ENCODE results near the gene SUGP1. TPM values are rescaled to one million over a fixed set of nuclear protein-coding genes. Genes with fewer than 3 reads are reported as not detected.
A peak's percentile ranks its signal among the peaks of the same experiment; 100 is the strongest.

Gene SUGP1
- total RNA-seq, 1 donor from 2014 or later: 17.7 TPM

- DNase-seq (ENCODE audit: low read depth in 2 of 2): peak; percentile 16 to 70
Observed at GRCh38 chr19:19342086-19343015, 22.0 kb upstream of the SUGP1 start.

DNA sequence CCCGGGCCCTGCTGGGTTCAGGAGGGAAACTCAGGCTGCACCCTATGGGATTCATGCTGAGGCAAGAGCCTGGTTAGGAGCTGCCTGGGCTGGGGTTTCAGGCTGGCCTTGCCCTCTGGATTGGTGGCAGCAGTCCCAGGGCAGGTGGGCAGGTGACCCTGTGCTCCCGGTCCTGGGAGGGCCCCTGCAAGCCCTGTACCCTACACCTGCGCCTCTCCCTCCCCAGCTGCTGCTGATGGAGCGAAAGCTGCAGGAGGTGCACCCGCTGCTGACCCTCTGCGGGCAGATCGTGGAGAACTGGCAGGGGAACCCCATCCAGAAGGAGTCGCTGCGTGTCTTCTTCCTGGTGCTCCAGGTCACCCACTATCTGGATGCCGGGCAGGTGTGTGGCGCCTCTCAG, 20.7 kb upstream of the SUGP1 start:
- no peak for DNase-seq (ENCODE audit: low read depth in 2 of 2)

DNA sequence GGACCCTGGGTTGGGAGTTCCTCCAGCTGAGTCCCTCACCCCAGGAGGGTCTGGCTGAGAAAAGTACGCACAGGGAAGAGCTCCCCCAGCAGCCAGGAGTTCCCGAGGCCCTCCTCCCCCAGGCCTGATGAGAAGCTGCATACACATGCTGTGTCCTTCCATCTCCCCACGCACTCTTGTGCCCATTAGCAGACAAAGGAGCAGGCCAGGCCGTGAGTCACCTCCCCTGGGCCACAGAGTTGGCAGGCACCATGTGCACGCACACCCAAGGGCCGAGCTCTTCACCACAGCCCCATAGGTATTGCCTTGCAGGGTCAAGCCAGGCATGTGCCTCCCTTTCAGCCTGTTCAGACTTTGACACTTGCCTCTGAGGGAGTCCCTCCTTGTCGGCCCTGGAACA, 17.8 kb upstream of the SUGP1 start:
- no peak for DNase-seq (ENCODE audit: low read depth in 2 of 2)

- no peak for DNase-seq (ENCODE audit: low read depth in 2 of 2)
Observed at GRCh38 chr19:19337120-19337519, 16.8 kb upstream of the SUGP1 start.

GRCh38 chr19:19336597-19336996, 16.3 kb upstream of the SUGP1 start:
- DNase-seq (ENCODE audit: low read depth in 2 of 2): no peak

- no peak for DNase-seq (ENCODE audit: low read depth in 2 of 2)
Observed at GRCh38 chr19:19335408-19336158, 15.3 kb upstream of the SUGP1 start.

GRCh38 chr19:19334989-19335344, 14.7 kb upstream of the SUGP1 start:
- DNase-seq (ENCODE audit: low read depth in 2 of 2): no peak

- DNase-seq (ENCODE audit: low read depth in 2 of 2): no peak
Observed at GRCh38 chr19:19334063-19334988, 14.0 kb upstream of the SUGP1 start.

- peak; percentile 4 to 59 for DNase-seq (ENCODE audit: low read depth in 2 of 2)
Observed at GRCh38 chr19:19329126-19329525, 8.8 kb upstream of the SUGP1 start.

DNA sequence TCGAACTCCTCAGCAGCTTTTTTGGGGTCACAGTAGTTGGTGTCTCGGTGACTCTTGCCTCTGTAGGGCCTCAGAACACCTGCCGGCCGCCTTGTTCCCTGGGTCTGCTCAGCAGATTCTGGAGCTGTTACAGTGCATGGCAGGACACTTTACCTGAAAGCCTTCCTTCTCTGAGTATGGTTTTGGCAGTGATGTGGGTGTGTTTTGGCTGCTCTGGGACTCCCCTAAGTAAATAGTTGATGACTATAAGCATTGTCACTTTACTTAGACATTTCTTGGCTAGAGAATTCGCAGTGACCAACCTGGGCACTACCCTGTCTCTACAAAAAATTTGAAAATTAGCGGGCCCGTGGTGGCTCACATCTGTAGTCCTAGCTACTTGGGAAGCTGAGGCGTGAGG, 7.4 kb upstream of the SUGP1 start:
- DNase-seq (ENCODE audit: low read depth in 2 of 2): no peak

DNA sequence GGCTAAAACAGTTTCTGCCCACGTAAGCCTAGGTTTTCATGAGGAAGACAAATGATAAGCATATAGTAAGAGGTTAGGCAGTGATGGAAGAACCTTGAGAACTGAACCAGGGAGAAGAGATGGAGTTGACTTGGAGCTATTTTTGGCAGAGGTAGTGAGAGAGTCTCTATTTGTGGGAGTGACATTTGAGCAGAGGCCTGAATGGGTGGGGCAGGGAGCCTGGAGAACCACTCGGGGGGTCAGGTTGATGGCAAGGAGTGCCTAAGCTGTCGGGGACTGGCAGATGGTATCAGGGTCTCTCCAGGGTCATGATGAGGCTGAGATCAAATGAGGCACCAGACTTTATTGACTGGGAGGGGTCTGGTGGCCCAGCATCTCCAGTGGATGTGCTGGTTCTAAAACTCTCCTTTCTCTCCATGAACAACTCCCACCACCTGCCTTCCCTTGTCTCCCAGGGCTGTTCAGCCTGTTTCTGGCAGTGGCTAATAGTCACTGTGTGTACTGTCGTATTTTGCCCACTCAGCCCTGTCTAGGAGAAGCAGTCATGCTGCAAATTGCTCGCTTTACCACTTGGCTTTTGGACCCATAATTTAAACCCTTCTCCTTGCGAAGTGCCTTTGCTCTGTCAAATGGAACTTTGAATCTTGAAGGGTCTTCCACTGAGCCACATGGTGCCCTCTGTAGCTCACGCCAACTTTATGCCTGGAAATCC, 3.9 kb upstream of the SUGP1 start:
- DNase-seq (ENCODE audit: low read depth in 2 of 2): no peak

- DNase-seq (ENCODE audit: low read depth in 2 of 2): peak; percentile 9 to 39
Observed at GRCh38 chr19:19321141-19321577, 850 bp upstream of the SUGP1 start.

DNA sequence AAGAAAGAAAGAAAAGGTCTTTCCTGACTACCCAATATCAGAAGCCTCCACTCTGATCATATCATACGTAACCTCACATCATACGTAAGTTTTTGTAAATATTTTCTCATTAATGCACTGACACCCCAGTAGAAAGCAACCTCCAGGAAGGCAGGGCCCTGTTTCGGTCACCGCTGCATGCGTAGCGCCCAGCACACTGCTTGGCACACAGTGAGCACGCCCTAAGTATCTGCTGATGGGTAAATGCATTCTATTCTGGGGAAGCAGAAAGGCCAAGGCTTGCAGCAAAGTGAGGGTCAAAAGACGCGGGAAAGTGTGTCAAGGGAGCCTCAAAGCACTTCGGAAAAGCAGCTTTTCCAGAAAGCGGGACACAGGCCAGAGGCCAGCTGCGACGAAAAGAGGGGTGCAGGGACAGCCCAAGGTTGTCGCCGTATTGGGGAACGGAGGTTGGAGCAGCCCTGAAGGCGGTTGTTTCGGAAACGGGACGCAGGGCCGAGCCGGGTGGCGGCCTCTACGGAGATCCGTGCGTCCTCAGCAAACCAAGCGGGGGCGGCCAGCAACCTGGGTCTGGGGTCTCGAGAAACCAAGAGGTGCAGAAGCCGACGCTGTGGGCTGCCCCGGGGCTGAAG, 463 bp downstream of the SUGP1 start:
- no peak for DNase-seq (ENCODE audit: low read depth in 2 of 2)

- no peak for DNase-seq (ENCODE audit: low read depth in 2 of 2)
Observed at GRCh38 chr19:19316082-19316481, 4.2 kb downstream of the SUGP1 start.

DNA sequence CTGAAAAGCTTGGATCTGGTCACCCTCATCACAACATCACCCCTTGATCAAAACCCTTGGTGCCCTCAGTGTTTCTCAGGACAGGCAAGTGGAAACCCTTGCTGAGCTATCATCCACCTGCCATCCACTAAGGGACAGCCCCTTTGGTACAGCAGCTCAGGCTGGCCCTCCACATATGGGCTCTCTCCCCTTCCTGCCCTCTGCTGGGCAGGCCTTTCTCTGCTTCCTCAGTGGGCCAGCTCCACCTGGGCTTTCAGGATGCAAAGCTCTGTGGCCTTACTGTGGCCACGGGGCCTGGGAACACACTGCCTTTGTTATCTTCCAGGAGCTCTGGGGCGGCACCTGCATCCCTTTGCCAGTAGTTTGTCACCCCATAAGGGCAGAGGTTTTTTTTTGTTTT, 4.9 kb downstream of the SUGP1 start:
- no peak for DNase-seq (ENCODE audit: low read depth in 2 of 2)

DNA sequence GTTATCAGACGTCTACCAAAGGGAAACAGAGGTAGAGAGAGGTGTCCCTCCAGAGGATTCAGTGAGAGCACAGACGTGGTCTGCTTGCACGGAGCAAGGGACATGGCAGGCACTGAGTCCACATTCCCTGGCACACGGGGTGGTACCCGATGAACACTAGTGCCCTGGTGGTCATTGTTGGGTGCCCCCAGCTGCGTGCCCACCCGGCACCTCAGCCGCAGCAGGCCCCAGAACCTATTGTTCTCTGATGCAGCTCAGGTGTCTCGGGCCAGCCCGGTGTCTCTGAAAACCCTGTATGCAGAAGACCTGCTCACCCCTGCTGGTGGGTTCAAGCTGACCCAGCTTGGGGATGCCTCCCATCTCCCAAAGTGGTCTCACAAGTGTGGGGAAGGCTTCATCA, 11.9 kb downstream of the SUGP1 start:
- DNase-seq (ENCODE audit: low read depth in 2 of 2): no peak

DNA sequence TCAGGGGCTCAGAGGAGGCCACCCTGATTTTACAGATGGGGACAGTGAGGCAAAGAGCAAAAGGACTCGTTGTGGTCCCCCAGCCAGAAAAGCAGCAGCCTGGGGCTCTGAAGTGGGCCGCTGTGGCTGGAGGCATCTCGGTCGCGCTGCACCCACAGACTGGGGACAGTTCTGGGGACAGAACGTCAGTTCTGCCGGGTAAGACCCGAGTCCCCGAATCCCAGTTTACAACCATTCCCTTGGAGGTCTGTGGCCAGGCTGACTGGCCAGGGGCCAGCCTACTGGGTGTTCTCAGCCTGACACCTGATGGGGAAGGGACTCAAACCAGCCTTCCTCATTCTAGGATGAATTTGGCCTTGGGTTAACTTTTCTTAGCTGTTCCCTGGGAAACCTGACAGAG, 14.1 kb downstream of the SUGP1 start:
- no peak for DNase-seq (ENCODE audit: low read depth in 2 of 2)

DNA sequence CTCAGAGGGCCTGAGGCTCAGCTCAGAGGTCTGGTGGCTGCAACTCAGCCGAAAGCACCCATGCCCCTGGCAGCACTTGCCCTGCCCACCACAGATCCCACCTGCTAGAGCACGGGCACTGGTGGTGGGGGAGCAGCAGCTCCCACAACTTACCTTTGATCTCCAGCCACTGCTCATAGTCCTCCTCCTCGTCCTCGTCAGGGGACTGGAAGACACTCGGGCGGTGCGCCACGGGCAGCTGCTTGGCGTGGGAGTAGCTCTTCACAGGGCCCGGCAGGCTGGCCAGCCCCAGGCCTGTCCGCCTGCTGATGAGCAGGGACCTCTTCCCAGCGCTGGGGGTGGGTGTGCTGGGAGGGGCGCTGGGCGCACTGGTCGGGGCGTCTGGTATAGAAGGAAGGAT, 14.6 kb downstream of the SUGP1 start:
- no peak for DNase-seq (ENCODE audit: low read depth in 2 of 2)

DNA sequence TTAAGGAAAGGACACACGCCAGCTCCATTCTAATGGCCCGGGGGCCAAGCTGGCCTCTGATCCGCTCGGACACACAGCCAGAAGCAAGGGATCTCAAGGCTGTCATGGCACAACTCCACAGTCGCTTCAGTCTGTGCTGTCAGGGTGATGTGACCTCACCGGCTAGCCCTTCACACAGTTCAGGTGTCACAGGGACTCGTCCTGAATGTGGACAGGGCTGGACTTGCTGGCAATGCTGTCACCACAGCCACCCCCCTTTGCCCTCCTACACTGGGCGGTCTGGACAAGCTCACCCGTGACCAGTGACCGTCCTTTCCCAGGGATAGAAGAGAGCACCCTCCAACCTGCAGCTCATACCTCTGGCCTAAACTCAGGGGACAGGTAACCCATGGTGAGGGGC, 15.2 kb downstream of the SUGP1 start:
- DNase-seq (ENCODE audit: low read depth in 2 of 2): no peak

DNA sequence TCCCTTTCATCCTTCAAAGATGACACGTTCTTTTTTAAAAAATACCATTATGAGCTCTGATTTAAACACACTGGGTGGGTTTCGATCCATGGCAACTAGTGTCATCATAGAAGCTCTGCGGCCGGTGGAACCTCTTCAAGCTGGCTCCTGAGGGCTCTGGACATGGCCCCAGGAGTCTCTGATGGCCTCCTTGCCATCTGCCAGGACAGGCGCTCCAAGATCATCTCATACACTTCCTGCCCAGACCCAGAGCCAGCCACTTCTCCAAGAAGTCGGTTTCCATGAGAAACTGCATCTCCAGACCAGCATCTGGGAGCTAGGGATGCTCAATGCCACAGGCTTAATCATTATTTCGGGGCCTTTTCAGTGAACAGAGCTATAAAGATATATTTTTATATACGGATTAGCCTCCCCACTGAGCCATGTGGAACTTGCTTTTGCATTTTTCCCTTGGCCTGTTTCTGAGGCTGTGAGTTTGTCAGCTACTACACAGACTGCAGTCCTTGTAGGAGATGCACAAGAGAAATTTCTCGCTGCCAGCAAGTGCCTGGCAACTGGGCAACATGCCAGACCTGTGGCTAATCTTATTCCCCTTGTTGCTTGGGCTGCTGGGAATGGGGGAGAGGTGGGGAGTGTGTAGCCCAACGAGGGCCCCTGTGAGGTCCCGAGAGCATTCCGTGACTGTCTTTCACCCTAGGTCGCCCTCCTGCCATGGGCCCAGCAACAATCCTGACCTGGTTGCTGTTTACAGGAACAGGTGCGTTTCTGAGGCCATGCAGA, 15.9 kb downstream of the SUGP1 start:
- DNase-seq (ENCODE audit: low read depth in 2 of 2): no peak
